ENCODE data around the gene WSCD1. TPM values are rescaled to one million over a fixed set of nuclear protein-coding genes. Genes with fewer than 3 reads are reported as not detected.

The WSCD1 gene
- total and polyA plus RNA-seq, 8 donors: 2.9 to 6.7 (median 4.4) TPM

DNA sequence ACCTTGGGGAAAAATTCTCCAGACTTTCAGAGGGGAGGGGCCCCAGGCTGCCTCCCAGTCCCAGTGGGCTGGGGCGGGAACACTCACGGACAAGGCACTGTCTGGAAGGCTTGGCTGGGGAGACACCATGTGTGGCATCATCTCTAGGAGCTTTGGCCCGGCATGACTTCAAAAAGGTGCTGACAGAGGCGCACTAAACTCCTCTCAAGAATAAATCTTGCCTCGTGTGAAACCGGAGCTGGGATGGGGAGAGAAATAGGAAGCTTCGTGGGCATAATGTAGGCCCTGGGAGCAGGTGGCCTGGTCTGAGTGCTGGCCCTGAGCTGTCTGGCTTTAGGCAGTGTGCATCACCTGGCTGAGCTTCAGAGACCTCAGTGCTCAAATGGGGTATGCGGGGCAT lies 5.7 kb downstream of the WSCD1 start:
- DNase-seq: no peak
- ATAC-seq: no peak
- H3K27ac ChIP-seq: no peak overlapping the region
- H3K4me3 ChIP-seq: no peak overlapping the region
- intact Hi-C loops (cut with DNase I): no loop called here
- peaks cover 4 to 42% of the 10 kb centered on the region in 2 donors for H3K27me3 ChIP-seq
- H3K9me3 ChIP-seq: no peaks in the 10 kb centered on the region
- TF ChIP-seq, protein P1, sequence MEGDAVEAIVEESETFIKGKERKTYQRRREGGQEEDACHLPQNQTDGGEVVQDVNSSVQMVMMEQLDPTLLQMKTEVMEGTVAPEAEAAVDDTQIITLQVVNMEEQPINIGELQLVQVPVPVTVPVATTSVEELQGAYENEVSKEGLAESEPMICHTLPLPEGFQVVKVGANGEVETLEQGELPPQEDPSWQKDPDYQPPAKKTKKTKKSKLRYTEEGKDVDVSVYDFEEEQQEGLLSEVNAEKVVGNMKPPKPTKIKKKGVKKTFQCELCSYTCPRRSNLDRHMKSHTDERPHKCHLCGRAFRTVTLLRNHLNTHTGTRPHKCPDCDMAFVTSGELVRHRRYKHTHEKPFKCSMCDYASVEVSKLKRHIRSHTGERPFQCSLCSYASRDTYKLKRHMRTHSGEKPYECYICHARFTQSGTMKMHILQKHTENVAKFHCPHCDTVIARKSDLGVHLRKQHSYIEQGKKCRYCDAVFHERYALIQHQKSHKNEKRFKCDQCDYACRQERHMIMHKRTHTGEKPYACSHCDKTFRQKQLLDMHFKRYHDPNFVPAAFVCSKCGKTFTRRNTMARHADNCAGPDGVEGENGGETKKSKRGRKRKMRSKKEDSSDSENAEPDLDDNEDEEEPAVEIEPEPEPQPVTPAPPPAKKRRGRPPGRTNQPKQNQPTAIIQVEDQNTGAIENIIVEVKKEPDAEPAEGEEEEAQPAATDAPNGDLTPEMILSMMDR (IDR thresholded peaks at IDR 0.05): no peak
- peaks cover 0 to 7% of the 10 kb centered on the region in 2 donors for H3K4me1 ChIP-seq
- no peaks in the 10 kb centered on the region for H3K36me3 ChIP-seq

DNA sequence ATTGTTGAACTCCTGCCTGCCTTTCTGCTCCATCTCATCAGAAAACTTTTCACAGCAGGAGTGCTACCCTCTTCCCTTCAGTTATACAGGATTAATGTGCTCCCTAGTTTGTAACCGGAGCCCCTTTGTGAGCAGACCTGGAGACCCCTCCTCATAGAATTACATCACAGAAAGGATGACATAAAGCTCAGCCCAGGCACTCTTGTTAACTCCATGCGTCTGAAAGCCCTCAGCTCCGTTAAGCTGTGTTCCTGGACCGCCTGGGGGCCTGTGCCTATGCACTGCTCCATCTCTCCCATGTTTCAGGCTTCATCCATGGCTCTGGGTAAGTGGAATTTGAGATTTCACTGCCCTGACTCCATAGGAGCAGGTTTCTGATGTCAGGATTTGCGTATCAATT lies 7.6 kb downstream of the WSCD1 start:
- no peak for DNase-seq
- H3K9me3 ChIP-seq: no peaks in the 10 kb centered on the region
- H3K4me1 ChIP-seq: no peaks in the 10 kb centered on the region
- H3K4me3 ChIP-seq: no peak overlapping the region
- peaks cover 0 to 27% of the 10 kb centered on the region in 2 donors for H3K27me3 ChIP-seq
- ATAC-seq: no peak
- TF ChIP-seq, protein P1 (IDR thresholded peaks at IDR 0.05): no peak
- no peak overlapping the region for H3K27ac ChIP-seq
- intact Hi-C loops (cut with DNase I): no loop called here
- no peaks in the 10 kb centered on the region for H3K36me3 ChIP-seq

DNA sequence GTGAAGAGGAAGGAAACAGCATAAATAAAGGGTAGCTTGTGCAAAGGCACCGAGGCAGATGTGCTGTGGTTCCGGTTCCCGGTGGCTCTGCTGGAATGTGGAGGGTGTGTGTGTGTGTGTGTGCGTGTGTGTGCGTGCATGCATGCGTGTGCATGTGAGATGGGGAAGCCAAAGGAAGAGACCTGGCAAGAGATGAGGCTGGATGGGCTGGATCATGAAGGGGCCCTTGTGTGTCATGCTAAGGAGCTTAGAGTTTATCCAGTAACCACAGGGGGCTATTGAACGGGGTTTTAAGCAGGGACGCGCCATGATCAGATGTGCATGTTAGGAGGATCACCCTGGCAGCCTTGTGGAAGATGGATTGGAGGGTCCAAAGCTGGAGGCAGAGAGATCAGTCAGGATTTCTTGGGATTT lies 8.3 kb downstream of the WSCD1 start:
- Histone ChIP-seq H3K27me3 (peaks cover 0 to 20% of the 10 kb centered on the region in 2 donors), H3K27ac (no peak overlapping the region), H3K36me3 (no peaks in the 10 kb centered on the region), H3K4me3 (no peak overlapping the region), H3K9me3 (no peaks in the 10 kb centered on the region), H3K4me1 (no peaks in the 10 kb centered on the region)
- TF ChIP-seq, protein P1 (IDR thresholded peaks at IDR 0.05): no peak
- ATAC-seq: no peak
- intact Hi-C loops (cut with DNase I): no loop called here
- no peak for DNase-seq

DNA sequence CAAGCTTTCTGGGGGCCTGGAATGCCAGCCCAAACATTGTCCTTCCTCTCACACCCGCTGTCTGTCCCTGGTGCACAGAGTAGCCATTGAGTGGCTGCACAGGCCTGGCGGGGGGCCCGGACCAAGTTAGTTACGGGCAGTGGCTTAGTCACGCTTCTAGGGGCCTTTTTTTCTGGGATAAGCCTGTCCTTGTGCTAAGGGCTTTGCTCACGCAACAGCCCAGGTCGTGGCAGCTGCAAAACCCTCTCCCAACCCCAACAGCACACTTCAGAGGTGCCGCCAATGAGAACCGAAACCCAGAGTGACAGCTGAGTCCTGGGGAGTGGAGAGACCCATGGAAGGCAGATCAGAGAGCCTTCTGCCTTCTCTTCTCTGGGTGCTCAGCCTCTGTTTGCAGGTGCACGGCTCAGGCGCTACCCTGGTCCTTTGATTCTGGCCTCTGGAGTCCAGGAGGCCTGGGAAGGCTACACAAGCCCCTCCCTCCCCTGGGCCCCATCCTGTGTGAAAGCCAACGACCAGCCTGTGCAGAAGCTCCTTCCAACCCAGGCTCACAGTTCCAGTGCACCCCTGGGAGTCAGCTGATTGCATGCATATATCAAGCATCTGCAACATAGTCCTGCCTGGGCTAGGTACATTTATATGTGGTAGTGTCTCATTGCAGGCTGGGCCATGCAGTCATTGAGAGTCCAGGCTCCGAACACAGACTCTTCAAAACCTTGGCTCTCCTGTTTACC lies 9.1 kb downstream of the WSCD1 start:
- DNase-seq (no peak), ATAC-seq (no peak)
- Histone ChIP-seq H3K27me3 (peaks cover 0 to 14% of the 10 kb centered on the region in 2 donors), H3K9me3 (no peaks in the 10 kb centered on the region), H3K27ac (no peak overlapping the region), H3K4me3 (no peak overlapping the region), H3K36me3 (no peaks in the 10 kb centered on the region), H3K4me1 (no peaks in the 10 kb centered on the region)
- intact Hi-C loops (cut with DNase I): no loop called here
- TF ChIP-seq, protein P1 (IDR thresholded peaks at IDR 0.05): no peak

DNA sequence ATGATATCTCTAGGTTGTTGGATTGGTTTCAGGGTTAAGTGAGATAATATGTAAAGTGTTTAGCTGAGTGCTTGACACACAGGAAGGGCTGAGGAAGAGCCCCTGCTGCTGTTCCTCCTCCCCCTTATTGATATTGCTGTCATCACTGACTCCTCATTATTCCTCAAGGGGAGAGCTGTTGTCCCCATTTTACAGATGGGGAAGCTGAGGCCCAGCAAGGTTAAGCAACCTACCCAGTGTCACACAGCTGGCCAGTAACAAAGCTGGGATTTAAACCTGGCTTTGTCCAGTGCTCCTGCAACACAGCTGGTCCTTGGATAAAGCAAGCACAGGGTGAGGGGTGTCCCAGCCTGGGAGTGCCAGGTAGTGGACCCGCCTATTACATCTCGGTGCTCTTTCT lies 9.8 kb downstream of the WSCD1 start:
- no peak overlapping the region for H3K27ac ChIP-seq
- H3K4me1 ChIP-seq: no peaks in the 10 kb centered on the region
- H3K27me3 ChIP-seq: peaks cover 0 to 7% of the 10 kb centered on the region in 2 donors
- no peak overlapping the region for H3K4me3 ChIP-seq
- TF ChIP-seq, protein P1 (IDR thresholded peaks at IDR 0.05): no peak
- DNase-seq (no peak), ATAC-seq (no peak)
- intact Hi-C loops (cut with DNase I): no loop called here
- H3K36me3 ChIP-seq: no peaks in the 10 kb centered on the region
- no peaks in the 10 kb centered on the region for H3K9me3 ChIP-seq
